DOHH2 (cell line): ENCODE results near the gene SHROOM2.

Experiments used
- H3F3A ChIP-seq: fragments of 200-600 bp; sonication (generic), shearing (Covaris generic); 2 replicates; pipeline ENCODE4 v1.6.0; 2016; ENCODE audit warnings: antibody characterized with exemption, mild to moderate bottlenecking; ENCODE audit not compliant: control insufficient read depth, insufficient read depth
- H3K27ac ChIP-seq: fragments of 200-600 bp; sonication (generic); 2 replicates; pipeline ENCODE4 v1.5.1; 2014; ENCODE audit warnings: low read depth, mild to moderate bottlenecking, low read length, moderate library complexity
- H3K27me3 ChIP-seq: fragments of 200-600 bp; sonication (generic); 2 replicates; pipeline ENCODE4 v1.6.1; 2014; ENCODE audit warnings: mild to moderate bottlenecking, low read length, mixed read lengths; ENCODE audit not compliant: control insufficient read depth
- H3K36me3 ChIP-seq: fragments of 200-600 bp; sonication (generic); 2 replicates; pipeline ENCODE4 v1.6.1; 2014; ENCODE audit warnings: mild to moderate bottlenecking, low read length, moderate library complexity, mixed read lengths; ENCODE audit not compliant: control insufficient read depth
- H3K4me1 ChIP-seq: fragments of 200-600 bp; sonication (generic); 2 replicates; pipeline ENCODE4 v1.6.1; 2014; ENCODE audit warnings: mild to moderate bottlenecking, low read length, mixed read lengths; ENCODE audit not compliant: control insufficient read depth
- H3K4me2 ChIP-seq: fragments of 200-600 bp; sonication (generic); 2 replicates; pipeline ENCODE4 v1.6.0; 2014; ENCODE audit warnings: mild to moderate bottlenecking, low read length, moderate library complexity
- H3K4me3 ChIP-seq: fragments of 200-600 bp; sonication (generic); 2 replicates; pipeline ENCODE4 v1.5.1; 2014; ENCODE audit warnings: mild to moderate bottlenecking, low read length, mixed read lengths
- H3K79me2 ChIP-seq: fragments of 200-600 bp; sonication (generic); 2 replicates; pipeline ENCODE4 v1.6.1; 2014; ENCODE audit warnings: mild to moderate bottlenecking, low read length, mixed read lengths; ENCODE audit not compliant: control insufficient read depth
- H3K9me2 ChIP-seq: fragments of 200-600 bp; sonication (generic); replicated peaks from 2 replicates; pipeline ENCODE4 v1.6.1; 2014; ENCODE audit warnings: mild to moderate bottlenecking, low read length, mixed read lengths; ENCODE audit not compliant: control insufficient read depth
- H3K9me3 ChIP-seq: fragments of 200-600 bp; sonication (generic); 2 replicates; pipeline ENCODE4 v1.6.1; 2014; ENCODE audit warnings: antibody characterized with exemption, low read length, mixed read lengths; ENCODE audit not compliant: control insufficient read depth, insufficient read depth
- H4K20me1 ChIP-seq: fragments of 200-600 bp; sonication (generic); 2 replicates; pipeline ENCODE4 v1.6.0; 2014; ENCODE audit warnings: low read depth, mild to moderate bottlenecking, antibody characterized with exemption, low read length, moderate library complexity; ENCODE audit not compliant: control insufficient read depth, insufficient read depth
- EZH2phosphoT487 ChIP-seq: fragments of 200-600 bp; sonication (generic); IDR thresholded peaks from 2 replicates; pipeline ENCODE4 v1.6.1; 2017; ENCODE audit warnings: borderline replicate concordance, mild to moderate bottlenecking, antibody characterized with exemption, low read length, moderate library complexity, mixed read lengths
- TF ChIP-seq, protein P1 (sequence below): fragments of 200-600 bp; sonication (generic); IDR thresholded peaks from one replicate; pipeline ENCODE4 v1.5.1; 2014; ENCODE audit warnings: antibody characterized with exemption, mild to moderate bottlenecking, low read depth, low read length; ENCODE audit not compliant: poor library complexity, severe bottlenecking

Gene SHROOM2

DNA sequence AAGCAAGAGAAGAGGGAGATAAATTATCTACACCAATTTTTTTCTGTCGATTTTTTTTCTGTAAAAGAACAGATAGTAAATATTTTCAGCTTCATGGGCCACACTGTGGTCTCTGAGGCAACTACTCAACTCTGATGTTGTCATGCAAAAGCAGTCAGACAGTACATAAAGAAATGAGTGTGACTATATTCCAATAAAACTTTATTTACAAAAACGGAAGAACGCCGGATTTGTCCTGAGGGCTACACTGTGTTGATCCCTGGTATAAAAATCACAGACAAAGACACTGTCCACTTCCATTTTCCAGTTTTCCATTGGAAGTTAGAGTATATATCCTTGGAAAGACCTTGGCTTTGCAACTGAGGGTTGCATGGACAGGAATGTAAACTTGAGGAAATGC is 38.6 kb upstream of the SHROOM2 start:
- no peak for TF ChIP-seq EZH2phosphoT487
- TF ChIP-seq, protein P1, sequence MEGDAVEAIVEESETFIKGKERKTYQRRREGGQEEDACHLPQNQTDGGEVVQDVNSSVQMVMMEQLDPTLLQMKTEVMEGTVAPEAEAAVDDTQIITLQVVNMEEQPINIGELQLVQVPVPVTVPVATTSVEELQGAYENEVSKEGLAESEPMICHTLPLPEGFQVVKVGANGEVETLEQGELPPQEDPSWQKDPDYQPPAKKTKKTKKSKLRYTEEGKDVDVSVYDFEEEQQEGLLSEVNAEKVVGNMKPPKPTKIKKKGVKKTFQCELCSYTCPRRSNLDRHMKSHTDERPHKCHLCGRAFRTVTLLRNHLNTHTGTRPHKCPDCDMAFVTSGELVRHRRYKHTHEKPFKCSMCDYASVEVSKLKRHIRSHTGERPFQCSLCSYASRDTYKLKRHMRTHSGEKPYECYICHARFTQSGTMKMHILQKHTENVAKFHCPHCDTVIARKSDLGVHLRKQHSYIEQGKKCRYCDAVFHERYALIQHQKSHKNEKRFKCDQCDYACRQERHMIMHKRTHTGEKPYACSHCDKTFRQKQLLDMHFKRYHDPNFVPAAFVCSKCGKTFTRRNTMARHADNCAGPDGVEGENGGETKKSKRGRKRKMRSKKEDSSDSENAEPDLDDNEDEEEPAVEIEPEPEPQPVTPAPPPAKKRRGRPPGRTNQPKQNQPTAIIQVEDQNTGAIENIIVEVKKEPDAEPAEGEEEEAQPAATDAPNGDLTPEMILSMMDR, result no peak
- Histone ChIP-seq H3K4me3 (no peak overlapping the region), H3K4me1 (peaks cover 11% of the 10 kb centered on the region), H3K4me2 (no peak overlapping the region), H3K79me2 (no peaks in the 10 kb centered on the region), H3K27me3 (no peaks in the 10 kb centered on the region), H3K36me3 (no peaks in the 10 kb centered on the region), H3F3A (no peaks in the 10 kb centered on the region), H3K27ac (no peak overlapping the region), H4K20me1 (no peaks in the 10 kb centered on the region), H3K9me3 (peaks cover 3% of the 10 kb centered on the region; the same call in 1 of the 2 replicates), H3K9me2 (no peaks in the 10 kb centered on the region)

- no peaks in the 10 kb centered on the region for H3K79me2 ChIP-seq
- peaks cover 3% of the 10 kb centered on the region; the same call in 1 of the 2 replicates for H3K9me3 ChIP-seq
- no peak overlapping the region for H3K27ac ChIP-seq
- H4K20me1 ChIP-seq, result no peaks in the 10 kb centered on the region
- H3F3A ChIP-seq, result no peaks in the 10 kb centered on the region
- no peaks in the 10 kb centered on the region for H3K9me2 ChIP-seq
- no peaks in the 10 kb centered on the region for H3K36me3 ChIP-seq
- no peak overlapping the region for H3K4me3 ChIP-seq
- H3K4me2 ChIP-seq, result no peak overlapping the region
- H3K27me3 ChIP-seq, result no peaks in the 10 kb centered on the region
- TF ChIP-seq, protein P1, result no peak
- no peak for TF ChIP-seq EZH2phosphoT487
- peaks cover 11% of the 10 kb centered on the region for H3K4me1 ChIP-seq
Observed at GRCh38 chrX:9749146-9749692, 37.0 kb upstream of the SHROOM2 start.

GRCh38 chrX:9757366-9757765 is 28.9 kb upstream of the SHROOM2 start:
- H3K4me2 ChIP-seq, result no peak overlapping the region
- H3K27me3 ChIP-seq, result no peaks in the 10 kb centered on the region
- H3K4me1 ChIP-seq, result no peaks in the 10 kb centered on the region
- no peaks in the 10 kb centered on the region for H3K79me2 ChIP-seq
- no peaks in the 10 kb centered on the region for H3K9me2 ChIP-seq
- no peaks in the 10 kb centered on the region for H3K9me3 ChIP-seq
- H3K36me3 ChIP-seq, result no peaks in the 10 kb centered on the region
- no peak overlapping the region for H3K27ac ChIP-seq
- H3K4me3 ChIP-seq, result no peak overlapping the region
- H3F3A ChIP-seq, result no peaks in the 10 kb centered on the region
- no peaks in the 10 kb centered on the region for H4K20me1 ChIP-seq
- TF ChIP-seq EZH2phosphoT487, result no peak
- TF ChIP-seq, protein P1, result no peak
